DMS 273 (cell line): ENCODE results near the gene UGT1A10.
"Not testable (repeated sequence)": the region's sequence is repeated elsewhere in the genome, so short reads cannot be mapped to it uniquely, and the experiment has no call there.

Experiments used
- DNase-seq: peaks from one replicate; lab custom pipeline; 2025; ENCODE audit not compliant: unreplicated experiment; lab: John Stamatoyannopoulos, UW

The UGT1A10 gene

DNA sequence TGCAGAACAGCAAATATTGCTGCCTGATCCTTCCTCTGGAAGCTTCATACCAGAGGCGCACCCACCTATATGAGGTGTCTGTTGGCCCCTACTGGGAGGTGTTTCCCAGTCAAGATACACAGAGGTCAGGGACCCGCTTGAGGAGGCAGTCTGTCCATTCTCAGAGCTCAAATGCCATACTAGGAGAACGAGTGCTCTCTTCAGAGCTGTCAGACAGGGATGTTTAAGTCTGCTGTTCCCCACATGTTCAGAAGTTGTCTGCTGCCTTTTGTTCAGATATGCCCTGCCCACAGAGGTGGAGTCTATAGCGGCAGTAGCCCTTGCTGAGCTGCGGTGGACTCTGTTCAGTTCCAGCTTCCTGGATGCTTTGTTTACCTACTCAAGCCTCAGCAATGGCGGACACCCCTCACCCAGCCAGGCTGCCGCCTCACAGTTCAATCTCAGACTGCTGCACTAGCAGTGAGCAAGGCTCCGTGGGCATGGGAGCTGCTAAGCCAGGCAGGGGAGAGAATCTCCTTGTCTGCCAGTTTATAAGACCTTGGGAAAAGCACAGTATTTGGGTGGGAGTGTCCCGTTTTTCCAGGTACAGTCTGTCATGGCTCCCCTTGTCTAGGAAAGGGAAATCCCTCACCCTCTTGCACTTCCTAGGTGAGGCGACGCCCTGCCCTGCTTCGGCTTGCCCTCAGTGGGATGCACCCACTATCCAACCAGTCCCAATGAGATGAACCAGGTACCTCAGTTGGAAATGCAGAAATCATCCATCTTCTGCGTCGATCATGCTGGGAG lies 100.8 kb downstream of the UGT1A10 start:
- DNase-seq, result not testable (repeated sequence)

DNA sequence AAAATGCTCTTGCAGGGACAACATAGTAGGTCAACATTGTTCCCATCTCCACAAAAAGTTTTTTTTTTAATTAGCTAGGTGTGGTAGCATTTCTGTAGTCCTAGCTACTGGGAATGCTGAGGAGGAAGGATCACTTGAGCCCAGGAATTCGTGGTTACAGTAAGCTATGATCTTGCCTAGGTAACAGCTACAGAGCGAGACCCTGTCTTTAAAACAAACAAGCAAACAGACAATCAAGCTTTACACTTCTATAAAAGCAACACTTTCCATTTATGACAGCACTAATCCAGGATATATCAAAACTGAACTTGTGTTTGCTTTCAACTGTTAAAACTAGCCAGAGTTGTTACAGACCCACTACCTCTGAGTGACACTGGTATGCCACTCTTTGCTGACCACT lies 104.6 kb downstream of the UGT1A10 start:
- DNase-seq, result no peak

DNA sequence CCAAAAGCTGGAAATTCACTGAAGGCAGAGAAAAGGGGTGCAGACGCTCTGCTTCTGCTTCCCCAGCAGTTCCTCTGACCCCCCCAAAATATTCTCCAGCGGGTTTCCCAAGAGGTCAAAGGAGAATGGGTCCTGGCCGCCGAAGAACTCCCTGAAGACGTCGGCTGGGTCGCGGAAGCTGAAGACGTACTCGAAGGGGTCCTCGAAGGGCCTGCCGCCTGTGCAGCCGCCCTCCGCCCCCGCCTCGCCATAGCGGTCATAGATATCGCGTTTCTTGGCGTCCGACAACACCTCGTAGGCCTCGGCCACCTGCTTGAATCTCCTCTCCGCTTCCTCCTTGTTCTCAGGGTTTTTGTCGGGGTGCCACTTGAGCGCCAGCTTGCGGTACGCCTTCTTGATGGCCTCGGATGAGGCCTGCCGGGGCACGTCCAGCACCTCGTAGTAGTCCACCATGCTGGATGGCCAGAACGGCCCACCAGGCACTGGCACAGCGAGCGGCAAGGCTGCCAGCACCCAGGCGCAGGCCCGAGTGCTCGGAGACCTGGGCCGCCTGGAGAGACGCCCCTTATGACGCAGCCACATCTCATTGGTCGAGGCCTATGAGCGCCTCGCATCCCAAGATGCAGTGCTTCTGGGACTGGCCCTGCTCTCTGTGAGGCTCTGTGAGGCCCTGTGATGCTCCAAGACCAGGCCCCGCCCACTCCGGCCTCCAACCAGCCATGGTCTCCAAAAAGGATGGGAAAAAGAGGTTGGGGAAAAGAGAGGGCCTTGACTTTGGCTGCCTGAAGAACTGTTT lies 107.4 kb downstream of the UGT1A10 start:
- DNase-seq, result no peak

DNA sequence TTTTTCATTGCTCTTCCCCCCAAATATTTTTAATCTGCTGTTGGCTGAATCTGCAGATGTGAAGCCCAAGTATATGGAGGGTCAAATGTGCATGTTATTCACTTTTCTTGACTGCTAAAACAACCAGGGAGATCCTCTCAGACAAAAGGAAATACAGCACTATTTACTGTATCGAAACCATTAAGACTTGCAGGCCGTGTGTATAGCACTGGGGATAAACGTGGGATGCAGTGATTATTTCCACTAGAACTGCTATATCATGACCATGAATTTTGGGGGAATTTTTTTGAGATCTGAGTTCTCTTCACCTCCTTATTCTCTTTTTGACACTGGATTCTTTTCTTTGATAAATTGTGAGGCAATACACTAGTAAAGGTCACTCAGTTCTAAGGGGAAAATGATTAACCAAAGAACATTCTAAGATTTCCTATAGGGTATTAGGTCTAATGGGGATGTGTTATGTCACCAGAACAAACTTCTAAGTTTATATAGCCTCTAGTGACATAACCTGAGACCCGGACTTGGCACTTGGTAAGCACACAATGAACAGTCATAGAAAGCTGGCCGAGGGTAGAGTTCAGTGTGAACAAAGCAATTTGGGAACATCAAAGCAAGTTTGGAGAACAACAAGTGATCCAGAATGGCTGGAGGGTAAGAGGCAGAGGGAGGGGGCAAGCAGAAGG lies 109.0 kb downstream of the UGT1A10 start:
- DNase-seq, result no peak

DNA sequence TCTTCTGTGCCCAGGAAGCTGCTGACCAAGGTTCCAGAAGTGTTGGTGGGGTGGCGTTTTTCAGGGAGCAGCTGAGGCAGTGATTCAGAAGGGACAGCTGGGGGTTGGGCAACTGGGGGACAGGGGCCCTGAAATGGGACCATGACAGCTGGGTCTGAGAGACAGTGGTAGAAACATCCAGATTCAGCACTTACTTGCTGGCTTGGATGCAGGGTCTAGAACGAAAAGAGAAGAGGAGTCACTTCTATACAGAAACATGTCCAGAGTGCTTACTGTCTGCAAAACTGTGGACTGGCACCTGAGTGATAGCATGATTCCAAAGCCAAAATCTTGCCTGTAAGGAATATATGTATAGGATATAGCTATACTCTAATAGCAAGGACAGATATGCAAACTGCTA lies 109.6 kb downstream of the UGT1A10 start:
- DNase-seq, result not testable (repeated sequence)

DNA sequence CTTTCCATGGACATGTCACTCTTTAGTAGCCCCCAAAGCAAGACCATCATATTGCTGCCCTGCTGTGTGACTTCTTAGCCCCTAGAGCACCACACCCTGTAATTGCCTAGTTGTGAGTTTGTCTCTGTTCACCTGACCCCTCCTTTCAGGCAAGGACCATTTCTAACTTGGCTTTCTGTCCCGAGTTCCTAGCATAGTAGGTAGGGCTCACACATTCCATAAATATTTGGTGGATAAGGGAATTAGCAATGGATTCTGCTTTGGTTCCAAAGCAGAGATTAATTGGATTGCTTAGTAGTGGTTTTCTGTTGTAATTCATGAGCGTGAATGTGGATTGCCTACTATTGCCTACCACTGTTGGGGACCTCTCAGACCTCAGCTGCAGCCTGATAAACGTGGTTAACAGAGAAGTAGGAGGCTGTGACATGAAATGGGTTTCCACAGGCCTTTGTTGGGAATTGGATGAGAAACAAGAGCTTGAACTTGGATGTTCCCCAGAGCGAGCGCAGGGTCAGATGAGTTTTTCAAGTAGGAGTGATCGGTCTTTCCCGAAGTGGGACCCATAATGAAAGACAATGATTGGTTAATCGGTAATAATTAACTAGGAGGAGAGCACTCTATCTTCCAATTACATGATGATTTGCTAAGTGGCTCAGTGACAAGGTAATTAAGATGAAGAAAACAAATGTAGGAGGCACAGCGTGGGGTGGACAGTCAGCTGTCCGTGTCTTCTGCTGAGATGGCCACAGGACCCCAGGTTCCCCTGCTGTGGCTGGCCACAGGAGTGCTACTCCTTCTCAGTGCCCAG lies 110.4 kb downstream of the UGT1A10 start:
- DNase-seq, result no peak

DNA sequence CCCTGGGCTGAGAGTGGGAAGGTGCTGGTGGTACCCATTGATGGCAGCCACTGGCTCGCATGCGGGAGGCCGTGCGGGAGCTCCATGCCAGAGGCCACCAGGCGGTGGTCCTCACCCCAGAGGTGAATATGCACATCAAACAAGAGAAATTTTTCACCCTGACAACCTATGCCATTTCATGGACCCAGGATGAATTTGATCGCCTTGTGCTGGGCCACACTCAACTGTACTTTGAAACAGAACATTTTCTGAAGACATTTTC lies 111.0 kb downstream of the UGT1A10 start:
- DNase-seq, result no peak

DNA sequence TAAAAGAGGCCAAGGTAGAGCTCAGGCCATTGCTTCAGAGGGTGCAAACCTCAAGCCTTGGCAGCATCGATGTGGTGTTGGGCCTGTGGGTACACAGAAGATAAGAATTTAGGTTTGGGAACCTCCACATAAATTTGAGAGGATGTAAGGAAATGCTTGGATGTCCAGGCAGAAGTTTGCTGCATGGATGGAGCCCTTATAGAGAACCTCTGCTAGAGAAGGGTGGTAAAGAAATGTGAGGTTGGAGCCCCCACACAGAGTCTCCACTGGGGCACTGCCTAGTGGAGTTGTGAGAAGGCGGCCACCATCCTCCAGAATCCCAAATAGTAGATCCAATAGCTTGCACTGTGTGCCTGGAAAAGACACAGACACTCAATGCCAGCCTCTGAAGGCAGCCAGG lies 114.4 kb downstream of the UGT1A10 start:
- not testable (repeated sequence) for DNase-seq

DNA sequence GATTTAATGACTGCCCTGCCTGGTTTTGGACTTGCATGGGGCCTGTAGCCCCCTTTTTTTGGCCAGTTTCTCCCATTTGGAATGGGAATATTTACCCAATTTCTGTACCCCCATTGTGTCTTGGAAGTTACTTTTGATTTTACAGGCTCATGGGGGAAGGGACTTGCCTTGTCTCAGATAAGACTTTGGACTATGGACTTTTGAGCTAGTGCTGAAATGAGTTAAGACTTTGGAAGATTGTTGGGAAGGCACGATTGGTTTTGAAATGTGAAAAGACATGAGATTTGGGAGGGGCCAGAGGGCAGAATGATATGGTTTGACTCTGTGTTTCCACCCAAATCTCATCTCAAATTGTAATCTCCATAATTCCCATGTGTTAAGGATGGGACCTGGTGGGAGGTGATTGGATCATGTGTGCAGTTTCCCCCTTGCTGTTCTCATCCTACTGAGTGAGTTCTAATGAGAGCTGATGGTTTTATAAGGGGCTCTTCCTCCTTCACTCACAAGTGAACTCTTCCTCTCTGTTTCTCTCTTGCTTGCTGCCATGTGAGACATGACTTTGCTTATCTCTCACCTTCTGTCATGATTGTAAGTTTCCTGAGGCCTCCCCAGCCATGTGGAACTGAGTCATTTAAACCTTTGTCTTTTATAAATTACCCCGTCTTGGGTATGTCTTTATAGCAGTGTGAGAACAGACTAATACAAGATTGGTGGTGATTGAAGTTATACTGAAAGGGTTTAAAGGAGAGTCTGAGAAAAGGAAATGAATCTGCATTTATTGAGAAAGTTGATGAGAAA lies 115.2 kb downstream of the UGT1A10 start:
- not testable (repeated sequence) for DNase-seq

DNA sequence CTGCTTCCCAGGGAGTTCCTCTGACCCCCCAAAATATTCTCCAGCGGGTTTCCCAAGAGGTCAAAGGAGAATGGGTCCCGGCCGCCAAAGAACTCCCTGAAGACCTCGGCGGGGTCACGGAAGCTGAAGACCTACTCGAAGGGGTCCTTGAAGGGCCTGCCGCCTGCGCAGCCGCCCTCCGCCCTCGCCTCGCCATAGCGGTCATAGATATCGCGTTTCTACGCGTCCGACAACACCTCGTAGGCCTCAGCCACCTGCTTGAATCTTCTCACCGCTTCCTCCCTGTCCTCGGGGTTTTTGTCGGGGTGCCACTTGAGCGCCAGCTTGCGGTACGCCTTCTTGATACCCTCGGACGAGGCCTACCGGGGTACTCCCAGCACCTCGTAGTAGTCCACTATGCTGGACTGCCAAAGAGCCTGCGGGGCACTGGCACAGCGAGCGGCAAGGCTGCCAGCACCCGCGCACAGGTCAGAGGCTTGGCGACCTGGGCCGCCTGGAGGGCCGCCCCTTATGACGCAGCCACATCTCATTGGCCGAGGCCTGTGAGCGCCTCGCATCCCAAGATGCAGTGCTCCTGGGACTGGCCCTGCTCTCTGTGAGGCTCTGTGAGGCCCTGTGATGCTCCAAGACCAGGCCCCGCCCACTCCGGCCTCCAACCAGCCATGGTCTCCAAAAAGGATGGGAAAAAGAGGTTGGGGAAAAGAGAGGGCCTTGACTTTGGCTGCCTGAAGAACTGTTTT lies 118.8 kb downstream of the UGT1A10 start:
- no peak for DNase-seq

DNA sequence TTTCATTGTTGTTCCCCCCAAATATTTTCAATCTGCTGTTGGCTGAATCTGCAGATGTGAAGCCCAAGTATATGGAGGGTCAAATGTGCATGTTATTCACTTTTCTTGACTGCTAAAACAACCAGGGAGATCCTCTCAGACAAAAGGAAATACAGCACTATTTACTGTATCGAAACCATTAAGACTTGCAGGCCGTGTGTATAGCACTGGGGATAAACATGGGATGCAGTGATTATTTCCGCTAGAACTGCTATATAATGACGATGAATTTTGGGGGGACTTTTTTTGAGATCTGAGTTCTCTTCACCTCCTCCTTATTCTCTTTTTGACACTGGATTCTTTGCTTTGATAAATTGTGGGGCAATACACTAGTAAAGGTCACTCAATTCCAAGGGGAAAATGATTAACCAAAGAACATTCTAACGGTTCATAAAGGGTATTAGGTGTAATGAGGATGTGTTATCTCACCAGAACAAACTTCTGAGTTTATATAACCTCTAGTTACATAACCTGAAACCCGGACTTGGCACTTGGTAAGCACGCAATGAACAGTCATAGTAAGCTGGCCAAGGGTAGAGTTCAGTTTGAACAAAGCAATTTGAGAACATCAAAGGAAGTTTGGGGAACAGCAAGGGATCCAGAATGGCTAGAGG lies 120.3 kb downstream of the UGT1A10 start:
- no peak for DNase-seq

DNA sequence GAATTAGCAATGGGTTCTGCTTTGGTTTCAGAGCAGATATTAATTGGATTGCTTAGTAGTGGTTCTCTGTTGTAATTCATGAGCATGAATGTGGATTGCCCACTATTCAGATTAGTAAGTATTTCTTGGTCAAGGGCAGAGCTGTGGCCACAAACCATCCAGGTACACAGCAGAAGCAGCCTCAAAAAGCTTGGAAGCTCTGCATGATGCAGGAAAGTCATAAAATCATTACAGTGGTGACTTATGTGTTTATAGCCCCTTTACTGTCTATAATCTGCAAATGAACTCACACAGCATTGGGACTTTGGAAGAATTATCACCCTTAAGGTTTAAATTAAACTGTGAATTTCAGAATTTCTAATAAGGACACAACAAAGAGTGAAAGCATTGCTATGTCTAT lies 121.9 kb downstream of the UGT1A10 start:
- DNase-seq, result no peak

DNA sequence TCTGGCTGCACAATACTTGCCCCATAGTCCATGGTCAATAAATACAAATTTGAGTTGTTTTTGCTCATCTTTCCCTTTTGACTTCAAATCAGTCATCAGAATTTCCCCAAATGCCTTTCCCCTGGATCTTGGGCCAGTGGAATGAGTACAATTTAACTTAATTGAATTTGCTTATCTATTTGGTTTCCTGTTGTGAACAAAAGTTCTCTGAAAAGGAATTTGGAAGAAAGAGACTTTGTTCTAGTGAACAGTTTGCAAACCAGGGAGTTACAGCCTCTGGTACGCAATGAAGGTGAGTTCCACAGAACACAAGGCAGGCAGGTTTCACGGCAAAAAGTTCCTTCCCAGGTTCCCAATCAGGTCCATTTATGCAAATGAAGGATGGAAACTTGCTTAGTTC lies 122.6 kb downstream of the UGT1A10 start:
- no peak for DNase-seq

DNA sequence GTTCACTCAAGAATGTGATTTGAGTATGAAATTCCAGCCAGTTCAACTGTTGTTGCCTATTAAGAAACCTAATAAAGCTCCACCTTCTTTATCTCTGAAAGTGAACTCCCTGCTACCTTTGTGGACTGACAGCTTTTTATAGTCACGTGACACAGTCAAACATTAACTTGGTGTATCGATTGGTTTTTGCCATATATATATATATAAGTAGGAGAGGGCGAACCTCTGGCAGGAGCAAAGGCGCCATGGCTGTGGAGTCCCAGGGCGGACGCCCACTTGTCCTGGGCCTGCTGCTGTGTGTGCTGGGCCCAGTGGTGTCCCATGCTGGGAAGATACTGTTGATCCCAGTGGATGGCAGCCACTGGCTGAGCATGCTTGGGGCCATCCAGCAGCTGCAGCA lies 123.8 kb downstream of the UGT1A10 start, which contains the start of gene UGT1A1:
Gene UGT1A1 (plus strand): TSS at position 228 of the 400 bp plus-strand sequence. CDS start 18 bp downstream, at position 246.
- no peak for DNase-seq

DNA sequence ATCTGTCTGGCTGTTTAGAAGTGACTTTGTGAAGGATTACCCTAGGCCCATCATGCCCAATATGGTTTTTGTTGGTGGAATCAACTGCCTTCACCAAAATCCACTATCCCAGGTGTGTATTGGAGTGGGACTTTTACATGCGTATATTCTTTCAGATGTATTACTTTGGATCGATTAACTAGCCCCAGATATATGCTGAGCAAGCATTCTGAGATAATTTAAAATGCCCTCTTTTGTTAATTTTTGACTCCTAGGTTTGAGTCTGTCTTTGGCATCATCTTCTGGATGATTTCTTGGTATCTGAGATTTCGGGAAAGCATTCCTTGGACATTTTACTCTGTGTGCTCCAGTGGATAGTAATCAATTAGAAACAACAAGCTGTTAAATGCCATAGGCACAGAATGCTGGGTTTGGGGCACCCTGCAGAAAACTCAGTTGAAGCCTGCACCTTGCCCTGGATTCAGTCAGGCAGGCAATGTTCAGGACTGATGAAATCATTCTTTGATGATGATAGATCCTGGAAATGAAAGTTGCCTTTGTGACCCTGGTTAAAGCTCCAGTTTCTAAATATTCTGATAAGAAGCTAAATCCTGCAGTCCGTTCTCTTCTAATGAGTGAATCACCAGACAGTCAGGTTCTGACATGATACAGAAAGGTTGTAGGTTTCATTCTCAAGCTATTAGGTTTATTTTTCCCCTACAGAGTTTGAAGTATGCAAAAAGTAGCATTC lies 125.0 kb downstream of the UGT1A10 start:
- DNase-seq, result no peak

DNA sequence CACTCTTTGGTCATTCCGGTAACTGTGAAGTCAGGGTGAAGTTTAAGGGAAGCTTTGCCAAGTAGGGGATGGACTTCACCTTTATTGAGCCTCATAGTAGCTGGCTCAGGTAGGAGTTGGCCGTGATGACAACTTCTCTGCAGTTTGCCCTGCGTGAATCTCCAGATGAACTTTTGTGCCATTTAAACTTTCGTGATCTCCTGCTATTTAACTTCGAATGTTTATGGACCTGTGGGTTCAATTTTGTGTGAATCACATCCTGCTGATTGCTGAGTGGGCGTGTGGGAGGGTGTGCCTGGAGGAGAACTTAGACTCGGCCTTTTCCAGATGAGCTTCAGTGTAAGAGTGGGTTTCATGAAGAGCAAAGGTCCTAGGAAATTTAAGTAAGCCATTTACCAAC lies 128.0 kb downstream of the UGT1A10 start:
- DNase-seq, result no peak

DNA sequence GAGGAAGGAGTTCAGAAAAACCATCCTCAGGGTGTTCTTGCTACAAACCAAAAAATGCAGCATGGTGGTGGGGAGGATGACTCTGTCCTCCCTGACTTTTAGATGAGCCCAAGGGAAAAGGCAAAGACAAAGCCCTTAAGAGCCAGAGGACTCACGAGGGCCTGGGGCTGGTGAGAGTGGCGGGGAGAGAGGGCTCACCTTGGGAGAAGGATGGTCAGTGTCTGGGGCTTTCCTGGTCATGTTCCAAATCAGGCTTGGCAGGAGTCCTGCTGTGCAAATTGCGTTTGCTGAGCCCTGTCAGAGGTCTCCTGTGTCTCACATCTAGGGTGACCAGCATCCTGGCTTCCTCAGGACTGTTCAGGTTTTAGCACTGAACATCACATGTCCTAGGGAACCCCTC lies 128.5 kb downstream of the UGT1A10 start:
- no peak for DNase-seq

DNA sequence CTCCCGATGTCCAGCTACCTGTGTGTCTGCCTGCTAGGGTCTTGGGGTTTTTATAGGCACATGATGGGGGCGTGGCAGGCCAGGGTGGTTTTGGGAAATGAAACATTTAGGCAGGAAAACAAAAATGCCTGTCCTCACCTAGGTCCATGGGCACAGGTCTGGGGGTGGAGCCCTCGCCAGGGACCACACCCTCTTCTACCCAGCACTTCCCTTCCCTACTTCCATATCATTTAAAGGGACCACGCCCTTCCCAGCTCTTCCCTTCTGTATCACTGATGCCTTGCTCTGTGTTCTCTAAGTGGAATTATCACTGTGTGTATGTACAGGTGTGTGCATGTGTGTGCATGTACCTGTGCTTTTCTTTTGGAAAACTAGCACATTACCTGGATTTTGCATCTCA lies 130.2 kb downstream of the UGT1A10 start:
- no peak for DNase-seq
